ENCODE results near the gene SULT2B1.

DNA sequence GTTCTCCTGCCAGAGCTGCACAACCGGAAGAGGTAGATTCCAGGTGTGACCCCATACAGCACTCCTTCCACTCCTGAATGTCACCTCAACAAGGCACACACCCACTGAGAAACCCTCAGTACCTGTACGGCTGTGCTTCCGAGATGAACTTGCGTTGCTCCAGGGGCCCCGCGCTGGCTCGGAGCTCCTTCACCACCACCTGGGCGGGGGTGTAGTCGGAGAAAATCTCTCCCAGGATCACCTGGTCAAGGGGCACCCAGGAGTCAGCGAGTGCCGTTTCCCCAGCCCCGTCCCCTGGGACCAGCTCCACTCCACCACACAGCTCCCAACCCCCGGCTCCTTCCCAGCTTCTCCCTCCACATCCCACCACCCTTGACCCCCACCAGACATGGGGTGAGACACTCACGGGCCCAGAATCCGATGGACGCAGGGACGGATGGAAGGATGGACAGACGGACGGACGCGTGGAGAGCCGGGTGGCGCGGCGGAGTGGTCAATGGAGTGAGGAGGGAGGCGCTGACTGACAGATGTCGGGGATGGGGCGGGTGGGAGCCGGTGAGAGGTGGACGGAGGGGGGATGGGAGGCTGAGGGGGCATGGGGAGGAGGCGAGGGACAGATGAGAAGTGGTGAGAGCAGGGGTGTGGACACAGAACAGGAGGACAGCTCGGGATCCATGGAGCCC lies 43.1 kb upstream of the SULT2B1 start:
- TF ChIP-seq TAF1 (IDR thresholded peaks at IDR 0.05; ENCODE audit: borderline replicate concordance, low read depth, low read length) (no peak), POLR2A (IDR thresholded peaks at IDR 0.05; ENCODE audit: low read depth, low read length) (no peak), POLR2AphosphoS5 (IDR thresholded peaks at IDR 0.05; ENCODE audit: low read depth, low read length) (no peak)
